Dendritic cell treated with granulocyte-macrophage colony-stimulating factor and Interleukin-4, amounts not matched to agents 40 ng/mL and 50 ng/mL, for 4 days (primary cell): Measurements from ENCODE around the gene NFIX.

Experiments
- H3K27ac Mint-ChIP-seq: one replicate; pipeline ENCODE4 v1.8.0; 2022; ENCODE audit warnings: mild to moderate bottlenecking, mixed read lengths
- H3K27me3 Mint-ChIP-seq: one replicate; pipeline ENCODE4 v1.8.0; 2022; ENCODE audit warnings: mild to moderate bottlenecking, mixed read lengths
- H3K36me3 Mint-ChIP-seq: one replicate; pipeline ENCODE4 v1.8.0; 2022; ENCODE audit warnings: low read depth, mixed read lengths
- H3K4me1 Mint-ChIP-seq: one replicate; pipeline ENCODE4 v1.8.0; 2022; ENCODE audit warnings: low read depth, mixed read lengths
- H3K4me3 Mint-ChIP-seq: one replicate; pipeline ENCODE4 v1.8.0; 2022; ENCODE audit warnings: mild to moderate bottlenecking, moderate library complexity, mixed read lengths
- H3K9me3 Mint-ChIP-seq: one replicate; pipeline ENCODE4 v1.8.0; 2022; ENCODE audit warnings: mixed read lengths
- intact Hi-C: fragments of 100-400 bp; cut with micrococcal nuclease; formaldehyde crosslinking; loops from one replicate; pipeline ENCODE4 v1.15.0; 2022

Gene NFIX

GRCh38 chr19:13130886-13131490 is 135.7 kb downstream of the NFIX start:
- H3K27me3 Mint-ChIP-seq = no peaks in the 10 kb centered on the region
- no peak overlapping the region for H3K4me3 Mint-ChIP-seq
- peak overlapping the region; percentile 25 for H3K27ac Mint-ChIP-seq
- H3K36me3 Mint-ChIP-seq = peaks cover 61% of the 10 kb centered on the region
- intact Hi-C loops = no loop called here
- H3K4me1 Mint-ChIP-seq = peaks cover 40% of the 10 kb centered on the region
- H3K9me3 Mint-ChIP-seq = no peaks in the 10 kb centered on the region

- Mint-ChIP-seq H3K4me1 (peaks cover 39% of the 10 kb centered on the region), H3K36me3 (peaks cover 67% of the 10 kb centered on the region), H3K27ac (no peak overlapping the region), H3K4me3 (no peak overlapping the region), H3K27me3 (no peaks in the 10 kb centered on the region), H3K9me3 (no peaks in the 10 kb centered on the region)
- intact Hi-C loops = no loop called here
These were observed 137.4 kb downstream of the NFIX start for GRCh38 chr19:13132471-13133180.

GRCh38 chr19:13133241-13133870 is 138.1 kb downstream of the NFIX start:
- Mint-ChIP-seq H3K4me1 (peaks cover 33% of the 10 kb centered on the region), H3K4me3 (no peak overlapping the region), H3K27me3 (no peaks in the 10 kb centered on the region), H3K36me3 (peaks cover 74% of the 10 kb centered on the region), H3K27ac (no peak overlapping the region), H3K9me3 (no peaks in the 10 kb centered on the region)
- intact Hi-C loops = no loop called here

- H3K4me3 Mint-ChIP-seq = no peak overlapping the region
These were observed 139.4 kb downstream of the NFIX start for GRCh38 chr19:13134626-13135025.

GRCh38 chr19:13135068-13136062 is 140.1 kb downstream of the NFIX start:
- H3K9me3 Mint-ChIP-seq = no peaks in the 10 kb centered on the region
- intact Hi-C loops = no loop called here
- H3K4me3 Mint-ChIP-seq = no peak overlapping the region
- H3K27ac Mint-ChIP-seq = no peak overlapping the region
- peaks cover 39% of the 10 kb centered on the region for H3K4me1 Mint-ChIP-seq
- H3K27me3 Mint-ChIP-seq = no peaks in the 10 kb centered on the region
- peaks cover 88% of the 10 kb centered on the region for H3K36me3 Mint-ChIP-seq

More at GRCh38 chr19:13134626-13135025, 139.4 kb downstream of the NFIX start:
- Mint-ChIP-seq H3K36me3 (peaks cover 83% of the 10 kb centered on the region), H3K27ac (no peak overlapping the region), H3K9me3 (no peaks in the 10 kb centered on the region), H3K4me1 (peaks cover 34% of the 10 kb centered on the region), H3K27me3 (no peaks in the 10 kb centered on the region)
- intact Hi-C loops = no loop called here

- peaks cover 26% of the 10 kb centered on the region for H3K4me1 Mint-ChIP-seq
- H3K4me3 Mint-ChIP-seq = no peak overlapping the region
- no peak overlapping the region for H3K27ac Mint-ChIP-seq
- peaks cover 94% of the 10 kb centered on the region for H3K36me3 Mint-ChIP-seq
- no peaks in the 10 kb centered on the region for H3K9me3 Mint-ChIP-seq
- intact Hi-C loops = no loop called here
- no peaks in the 10 kb centered on the region for H3K27me3 Mint-ChIP-seq
These were observed 142.1 kb downstream of the NFIX start for GRCh38 chr19:13137290-13137794.

GRCh38 chr19:13138171-13138915 is 143.1 kb downstream of the NFIX start:
- no peaks in the 10 kb centered on the region for H3K27me3 Mint-ChIP-seq

GRCh38 chr19:13138916-13139198 is 143.6 kb downstream of the NFIX start:
- Mint-ChIP-seq H3K9me3 (no peaks in the 10 kb centered on the region), H3K36me3 (peaks cover 90% of the 10 kb centered on the region), H3K4me1 (peaks cover 18% of the 10 kb centered on the region), H3K27me3 (no peaks in the 10 kb centered on the region), H3K4me3 (no peak overlapping the region), H3K27ac (no peak overlapping the region)
- intact Hi-C loops = no loop called here

More at GRCh38 chr19:13138171-13138915, 143.1 kb downstream of the NFIX start:
- peaks cover 16% of the 10 kb centered on the region for H3K4me1 Mint-ChIP-seq
- no peak overlapping the region for H3K27ac Mint-ChIP-seq
- peaks cover 89% of the 10 kb centered on the region for H3K36me3 Mint-ChIP-seq
- no peak overlapping the region for H3K4me3 Mint-ChIP-seq
- H3K9me3 Mint-ChIP-seq = no peaks in the 10 kb centered on the region
- intact Hi-C loops = no loop called here

GRCh38 chr19:13139633-13140311 is 144.5 kb downstream of the NFIX start:
- no peaks in the 10 kb centered on the region for H3K27me3 Mint-ChIP-seq
- intact Hi-C loops = no loop called here
- no peaks in the 10 kb centered on the region for H3K9me3 Mint-ChIP-seq
- no peak overlapping the region for H3K4me3 Mint-ChIP-seq
- H3K4me1 Mint-ChIP-seq = peaks cover 27% of the 10 kb centered on the region
- peak overlapping the region; percentile 60 for H3K27ac Mint-ChIP-seq
- peaks cover 92% of the 10 kb centered on the region for H3K36me3 Mint-ChIP-seq

GRCh38 chr19:13146763-13147563 is 151.7 kb downstream of the NFIX start:
- Mint-ChIP-seq H3K27me3 (no peaks in the 10 kb centered on the region), H3K27ac (peak overlapping the region; percentile 99), H3K9me3 (no peaks in the 10 kb centered on the region), H3K4me3 (peak overlapping the region; percentile 44), H3K36me3 (peaks cover 71% of the 10 kb centered on the region), H3K4me1 (peaks cover 51% of the 10 kb centered on the region)
- intact Hi-C loops = no loop called here
